AG04450 (cell line): ENCODE measurements around the gene CRTC1. TPM values are rescaled to one million over a fixed set of nuclear protein-coding genes. Genes with fewer than 3 reads are reported as not detected.
A peak's percentile ranks its signal among the peaks of the same experiment; 100 is the strongest.

Experiments
- CTCF ChIA-PET: fragments of 300-600, 350-600 bp; formaldehyde crosslinking; extraction: SDS; loops from one replicate; lab custom pipeline; 2022; ENCODE audit warnings: antibody characterized with exemption, inconsistent platforms; lab: Charles Lee
- POLR2A ChIA-PET: fragments of 350-600 bp; formaldehyde crosslinking; extraction: SDS; loops from one replicate; lab custom pipeline; 2021; ENCODE audit warnings: antibody characterized with exemption, inconsistent platforms; lab: Yijun Ruan, JAX
- DNase-seq: peaks from one replicate; pipeline ENCODE4 v3.0.0-alpha.2; 2011; ENCODE audit warnings: low read depth, low spot score
- H3K27ac ChIP-seq: one replicate; pipeline ENCODE4 v1.5.1; 2012; ENCODE audit warnings: low read depth, low read length, control low read depth
- H3K27me3 ChIP-seq: one replicate; pipeline ENCODE4 v1.6.0; 2012; ENCODE audit warnings: low read length; ENCODE audit not compliant: control insufficient read depth, insufficient read depth
- H3K4me3 ChIP-seq: 2 replicates; pipeline ENCODE4 v1.5.1; 2011; ENCODE audit warnings: mild to moderate bottlenecking, low read depth, low read length, control low read depth
- H3K9me3 ChIP-seq: 2 replicates; pipeline ENCODE4 v1.5.1; 2012; ENCODE audit warnings: low read length; ENCODE audit not compliant: control insufficient read depth, insufficient read depth
- CTCF ChIP-seq: IDR thresholded peaks from 2 replicates; pipeline ENCODE4 v1.5.1; 2011; ENCODE audit warnings: low read depth, low read length, control low read depth, inconsistent platforms
- polyA plus RNA-seq: library from polyadenylated mRNA; depleted of rRNA; stranded (reverse); fragments of >200 nt; gene quantifications from 2 replicates; pipeline ENCODE4 v1.2.3, GENCODE V29; 2011

CRTC1 gene
- polyA plus RNA-seq, 1 experiment = 1.0 TPM

DNA sequence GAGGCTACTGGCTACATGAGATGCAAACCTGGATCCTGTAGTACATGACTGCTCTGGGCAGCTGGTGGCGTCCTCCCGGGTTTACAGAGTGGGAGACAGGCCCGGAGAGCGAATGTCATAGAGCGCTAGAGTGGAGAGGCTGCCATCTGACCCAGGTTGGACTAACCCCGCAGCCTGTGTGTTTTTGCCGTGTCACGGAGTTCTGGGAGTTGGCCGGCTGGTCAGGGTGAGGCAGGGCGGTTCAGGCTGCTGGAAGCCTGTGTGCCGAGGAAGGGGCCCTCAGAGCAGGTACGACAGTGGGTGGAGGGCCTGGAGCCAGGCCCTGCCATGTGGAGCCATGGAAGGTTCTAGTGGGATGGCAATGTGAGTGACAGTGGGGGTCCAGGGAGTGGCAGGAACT, 12.5 kb downstream of the CRTC1 start:
- POLR2A ChIA-PET = no interaction called here
- Histone ChIP-seq H3K4me3 (no peak overlapping the region), H3K27me3 (no peaks in the 10 kb centered on the region), H3K9me3 (no peaks in the 10 kb centered on the region; the same call in 1 of the 2 replicates), H3K27ac (no peak overlapping the region)
- CTCF ChIA-PET = no interaction called here
- no peak for TF ChIP-seq CTCF
- no peak for DNase-seq

DNA sequence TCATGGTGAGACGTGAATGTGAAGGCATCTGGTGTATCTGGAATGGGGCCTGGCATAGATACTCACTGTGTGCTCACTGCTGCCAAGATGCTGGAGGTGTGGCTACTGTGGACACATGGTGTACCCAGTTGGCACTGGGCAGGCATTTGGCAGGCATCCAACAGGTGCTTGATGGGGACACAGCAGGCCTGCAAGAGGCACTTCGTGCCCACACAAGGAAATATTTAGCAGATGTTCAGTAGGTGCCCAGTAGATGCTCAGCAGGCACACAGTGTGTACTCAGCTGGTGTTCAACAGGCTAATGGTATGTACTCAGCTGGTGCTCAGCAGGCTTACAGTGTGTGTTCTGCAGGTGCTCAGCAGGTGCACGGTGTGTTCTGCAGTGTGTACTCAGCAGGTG, 14.2 kb downstream of the CRTC1 start:
- no peak for DNase-seq
- POLR2A ChIA-PET = no interaction called here
- Histone ChIP-seq H3K9me3 (no peaks in the 10 kb centered on the region; the same call in 1 of the 2 replicates), H3K4me3 (no peak overlapping the region), H3K27me3 (no peaks in the 10 kb centered on the region), H3K27ac (no peak overlapping the region)
- CTCF ChIA-PET = no interaction called here
- no peak for TF ChIP-seq CTCF

DNA sequence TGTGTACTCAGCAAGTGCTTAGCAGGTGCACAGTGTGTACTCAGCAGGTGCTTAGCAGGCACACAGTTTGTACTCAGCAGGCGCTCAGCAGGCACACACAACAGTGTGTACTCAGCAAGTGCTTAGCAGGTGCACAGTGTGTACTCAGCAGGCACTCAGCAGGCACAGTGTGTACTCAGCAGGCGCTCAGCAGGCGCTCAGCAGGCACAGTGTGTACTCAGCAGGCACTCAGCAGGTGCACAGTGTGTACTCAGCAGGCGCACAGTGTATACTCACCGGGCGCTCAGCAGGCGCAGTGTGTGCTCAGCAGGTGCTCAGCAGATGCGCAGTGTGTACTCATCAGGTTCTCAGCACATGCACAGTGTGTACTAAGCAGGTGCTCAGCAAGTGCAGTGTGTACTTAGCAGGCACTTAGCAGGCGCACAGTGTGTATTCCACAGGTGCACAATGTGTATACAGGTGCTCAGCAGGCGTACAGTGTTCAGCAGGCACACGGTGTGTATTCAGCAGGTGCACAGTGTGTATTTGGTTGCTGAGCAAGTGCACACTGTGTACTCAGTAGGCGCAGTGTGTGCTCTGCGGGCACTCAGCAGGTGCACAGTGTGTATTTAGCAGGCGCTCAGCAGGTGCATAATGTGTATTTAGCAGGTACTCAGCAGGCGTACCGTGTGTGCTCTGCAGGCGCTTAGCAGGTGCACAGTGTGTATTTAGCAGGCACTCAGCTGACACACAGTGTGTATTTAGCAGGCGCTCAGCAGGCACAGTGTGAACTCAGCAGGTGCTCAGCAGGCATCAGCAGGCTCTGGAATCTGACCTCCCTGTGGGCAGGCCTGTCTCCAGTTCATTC, 15.1 kb downstream of the CRTC1 start:
- Histone ChIP-seq H3K27me3 (no peaks in the 10 kb centered on the region), H3K27ac (no peak overlapping the region), H3K4me3 (no peak overlapping the region), H3K9me3 (no peaks in the 10 kb centered on the region; the same call in 1 of the 2 replicates)
- POLR2A ChIA-PET = no interaction called here
- no peak for TF ChIP-seq CTCF
- CTCF ChIA-PET = no interaction called here
- DNase-seq = no peak

DNA sequence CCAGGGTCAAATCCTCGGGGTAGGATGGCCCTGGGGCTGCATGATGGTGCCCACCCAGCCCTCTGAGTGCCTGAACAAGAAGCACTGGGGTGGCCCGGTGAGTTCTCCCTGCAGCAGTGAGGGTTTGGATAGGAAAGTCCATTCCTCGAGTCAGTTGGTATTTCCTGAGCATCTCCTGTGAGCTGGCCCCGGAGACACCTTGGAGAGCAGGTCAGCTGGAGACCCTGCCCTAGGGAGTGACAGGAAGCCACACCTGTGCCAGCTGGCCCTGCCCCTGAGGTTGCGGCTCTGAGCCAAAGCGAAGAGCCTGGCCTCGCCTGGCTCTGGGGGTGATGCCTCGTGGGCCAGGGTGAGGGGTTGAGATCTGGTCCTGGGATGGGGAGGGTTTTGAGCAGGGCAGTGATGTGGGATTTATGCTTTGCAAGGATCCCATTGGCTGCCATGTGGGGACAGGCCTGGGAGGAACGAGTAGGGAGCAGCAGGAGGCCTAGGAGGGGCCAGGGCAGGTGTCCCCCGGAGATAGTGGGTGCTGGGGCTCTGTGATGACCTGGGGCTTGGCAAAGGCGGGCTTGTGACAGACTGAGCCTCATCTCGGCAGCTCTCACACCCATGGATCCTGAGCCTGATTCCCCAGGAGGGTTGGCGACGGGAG, 16.0 kb downstream of the CRTC1 start:
- no peak for TF ChIP-seq CTCF
- CTCF ChIA-PET = no interaction called here
- Histone ChIP-seq H3K27ac (no peak overlapping the region), H3K4me3 (no peak overlapping the region), H3K27me3 (no peaks in the 10 kb centered on the region), H3K9me3 (no peaks in the 10 kb centered on the region; the same call in 1 of the 2 replicates)
- POLR2A ChIA-PET = no interaction called here
- DNase-seq = no peak

- CTCF ChIA-PET = no interaction called here
- H3K27ac ChIP-seq = peak overlapping the region; percentile 39
- no peak for TF ChIP-seq CTCF
These were observed 17.2 kb downstream of the CRTC1 start for GRCh38 chr19:18700501-18701249.

More at GRCh38 chr19:18700501-18701249, 17.2 kb downstream of the CRTC1 start:
- no peaks in the 10 kb centered on the region for H3K27me3 ChIP-seq
- POLR2A ChIA-PET = no interaction called here
- peak overlapping the region; percentile 44 for H3K4me3 ChIP-seq
- DNase-seq = no peak
- H3K9me3 ChIP-seq = no peaks in the 10 kb centered on the region; the same call in 1 of the 2 replicates
